CD14-positive monocyte (primary cell): ENCODE results near the gene ZNF57. TPM values are rescaled to one million over a fixed set of nuclear protein-coding genes. Genes with fewer than 3 reads are reported as not detected.

Source experiments
- DNase-seq, 3 donors: peaks; one replicate each; pipeline ENCODE4 v3.0.0-alpha.2; 2011 to 2022
- H2AFZ ChIP-seq: 2 replicates; pipeline ENCODE4 v1.6.0; 2012; ENCODE audit warnings: mild to moderate bottlenecking, low read depth, low read length, inconsistent platforms; ENCODE audit not compliant: insufficient read depth, poor library complexity, severe bottlenecking
- H3K27ac ChIP-seq, 2 donors: 1 replicate in 1 of 2; 2 replicates in 1 of 2; pipeline ENCODE4 v1.5.1; 2012 to 2013; ENCODE audit warnings: low read length in 2 of 2, control low read depth in 1 of 2, inconsistent platforms in 1 of 2, low read depth in 1 of 2, mild to moderate bottlenecking in 1 of 2
- H3K27me3 ChIP-seq, 2 donors: one replicate each; pipeline versions ENCODE4 v1.6.0 to v1.6.1; 2011 to 2013; ENCODE audit warnings: low read length in 2 of 2; ENCODE audit not compliant: control insufficient read depth in 2 of 2, insufficient read depth in 2 of 2
- H3K36me3 ChIP-seq, 2 donors: replicated peaks in 1 of 2; 1 replicate in 1 of 2; 2 replicates in 1 of 2; pipeline versions ENCODE4 v1.5.1 to v1.6.1; 2012 to 2013; ENCODE audit warnings: low read length in 2 of 2, control low read depth in 1 of 2, inconsistent platforms in 1 of 2, mild to moderate bottlenecking in 1 of 2; ENCODE audit not compliant: insufficient read depth in 2 of 2, control insufficient read depth in 1 of 2
- H3K4me1 ChIP-seq, 2 donors: 1 replicate in 1 of 2; 2 replicates in 1 of 2; pipeline versions ENCODE4 v1.5.1 to v1.6.1; 2012 to 2013; ENCODE audit warnings: low read length in 2 of 2, control low read depth in 1 of 2, inconsistent platforms in 1 of 2, mild to moderate bottlenecking in 1 of 2, moderate library complexity in 1 of 2; ENCODE audit not compliant: insufficient read depth in 2 of 2, control insufficient read depth in 1 of 2
- H3K4me2 ChIP-seq: replicated peaks from 2 replicates; pipeline ENCODE3; 2012; ENCODE audit warnings: low read length, moderate library complexity, mild to moderate bottlenecking; ENCODE audit not compliant: poor library complexity, severe bottlenecking; ENCODE audit errors: extremely low read depth
- H3K4me3 ChIP-seq, 3 experiments: fragments of 200-600 bp in 1 of 3; sonication (generic) in 1 of 3; replicated peaks in 1 of 3; 1 replicate in 2 of 3; 2 replicates in 1 of 3; pipeline ENCODE4 v1.5.1; 2011 to 2013; ENCODE audit warnings: low read length in 3 of 3, mild to moderate bottlenecking in 3 of 3, control low read depth in 2 of 3, low read depth in 2 of 3, inconsistent platforms in 1 of 3, moderate library complexity in 1 of 3
- H3K79me2 ChIP-seq: 2 replicates; pipeline ENCODE4 v1.6.0; 2012; ENCODE audit warnings: mild to moderate bottlenecking, control low read depth, inconsistent platforms, low read length, moderate library complexity; ENCODE audit not compliant: insufficient read depth
- H3K9ac ChIP-seq: 2 replicates; pipeline ENCODE4 v1.6.0; 2017; ENCODE audit warnings: low read length, mild to moderate bottlenecking; ENCODE audit not compliant: insufficient read depth, poor library complexity, severe bottlenecking
- H3K9me3 ChIP-seq, 2 donors: replicated peaks in 1 of 2; 1 replicate in 1 of 2; 2 replicates in 1 of 2; pipeline versions ENCODE4 v1.5.1 to v1.6.1; 2012 to 2013; ENCODE audit warnings: low read length in 2 of 2, control low read depth in 1 of 2; ENCODE audit not compliant: control insufficient read depth in 1 of 2, insufficient read depth in 1 of 2
- H4K20me1 ChIP-seq: 2 replicates; pipeline ENCODE4 v1.6.0; 2012; ENCODE audit warnings: mild to moderate bottlenecking, low read length, control low read depth, moderate library complexity; ENCODE audit not compliant: insufficient read depth
- H3K27ac Mint-ChIP-seq, 7 donors: one replicate each; pipeline ENCODE4 v1.8.0; 2020; ENCODE audit warnings: mild to moderate bottlenecking in 7 of 7, mixed read lengths in 7 of 7, moderate library complexity in 6 of 7, inconsistent platforms in 2 of 7
- H3K27me3 Mint-ChIP-seq, 3 donors: one replicate each; pipeline ENCODE4 v1.8.0; 2021 to 2022; ENCODE audit warnings: low read depth in 3 of 3, mild to moderate bottlenecking in 3 of 3, mixed read lengths in 3 of 3, moderate library complexity in 3 of 3, inconsistent platforms in 1 of 3
- H3K36me3 Mint-ChIP-seq, 2 donors: one replicate each; pipeline ENCODE4 v1.8.0; 2020; ENCODE audit warnings: mixed read lengths in 2 of 2, inconsistent platforms in 1 of 2, mild to moderate bottlenecking in 1 of 2
- H3K4me1 Mint-ChIP-seq: one replicate; pipeline ENCODE4 v1.8.0; 2020; ENCODE audit warnings: mild to moderate bottlenecking, mixed read lengths
- H3K4me3 Mint-ChIP-seq, 2 donors: one replicate each; pipeline ENCODE4 v1.8.0; 2020; ENCODE audit warnings: mild to moderate bottlenecking in 2 of 2, mixed read lengths in 2 of 2, moderate library complexity in 1 of 2
- H3K9me3 Mint-ChIP-seq, 7 donors: one replicate each; pipeline ENCODE4 v1.8.0; 2020 to 2022; ENCODE audit warnings: mixed read lengths in 7 of 7, mild to moderate bottlenecking in 6 of 7, moderate library complexity in 6 of 7, inconsistent platforms in 2 of 7
- CTCF ChIP-seq: fragments of 200-600 bp; IDR thresholded peaks from one replicate; pipeline ENCODE4 v1.8.0; 2022; ENCODE audit warnings: antibody characterized with exemption, mild to moderate bottlenecking
- WGBS: methylation state at CpG from one replicate; pipeline ENCODE4 v1.1.5; 2013; ENCODE audit warnings: missing lambda C conversion rate; ENCODE audit not compliant: insufficient coverage; 5-methylcytosine and 5-hydroxymethylcytosine counted together
- intact Hi-C, 2 donors: fragments of 100-400 bp; cut with micrococcal nuclease; formaldehyde crosslinking; loops; one replicate each; pipeline versions ENCODE4 v1.15.0 to v1.15.1; 2023
- polyA plus RNA-seq, 3 donors: library from polyadenylated mRNA; depleted of rRNA in 1 of 3; unstranded in 2 of 3; stranded (reverse) in 1 of 3; fragments of 300-500 nt in 2 of 3; fragments of >200 nt in 1 of 3; fragmentation: Illumina TruSeq in 2 of 3; gene quantifications; 1 replicate in 2 of 3; 2 replicates in 1 of 3; pipeline ENCODE4 v1.2.3, GENCODE V29; 2012 to 2021

The ZNF57 gene
- polyA plus RNA-seq, 3 donors, result 1.4 to 2.1 (median 1.9) TPM

GRCh38 chr19:2853015-2853606 lies 47.6 kb upstream of the ZNF57 start:
- DNase-seq, result no peak
- peaks cover 11% of the 10 kb centered on the region for H3K4me1 Mint-ChIP-seq
- Histone ChIP-seq H2AFZ (no peak overlapping the region), H3K9ac (no peak overlapping the region), H3K4me3 (peak overlapping the region in 1 of 3 experiments; percentile 43), H3K9me3 (peaks cover 69 to 94% of the 10 kb centered on the region in 2 donors), H3K79me2 (peaks cover 7% of the 10 kb centered on the region), H3K36me3 (peaks cover 34 to 49% of the 10 kb centered on the region in 2 donors), H3K27me3 (no peaks in the 10 kb centered on the region), H3K4me1 (peaks cover 9% of the 10 kb centered on the region in 2 donors), H3K4me2 (no peak overlapping the region), H3K27ac (no peak overlapping the region), H4K20me1 (no peaks in the 10 kb centered on the region)
- TF ChIP-seq CTCF, result no peak
- no peak overlapping the region for H3K4me3 Mint-ChIP-seq
- H3K27ac Mint-ChIP-seq, result no peak overlapping the region
- H3K27me3 Mint-ChIP-seq, result peaks cover 0 to 2% (median 0%) of the 10 kb centered on the region in 3 donors
- intact Hi-C loops, result no loop called here
- H3K36me3 Mint-ChIP-seq, result peaks cover 38 to 60% of the 10 kb centered on the region in 2 donors
- H3K9me3 Mint-ChIP-seq, result peaks cover 61 to 97% (median 90%) of the 10 kb centered on the region in 7 donors
- WGBS, result 100% methylated on average over 5 of the region's 11 CpGs

- no peak for TF ChIP-seq CTCF
- peaks cover 36 to 51% of the 10 kb centered on the region in 2 donors for H3K36me3 Mint-ChIP-seq
- Histone ChIP-seq H3K4me1 (peaks cover 7% of the 10 kb centered on the region in 2 donors), H3K4me3 (no peak overlapping the region), H3K79me2 (no peaks in the 10 kb centered on the region), H3K4me2 (no peak overlapping the region), H3K9ac (no peak overlapping the region), H2AFZ (no peak overlapping the region), H4K20me1 (no peaks in the 10 kb centered on the region), H3K9me3 (peaks cover 73 to 99% of the 10 kb centered on the region in 2 donors), H3K27me3 (no peaks in the 10 kb centered on the region), H3K36me3 (peaks cover 34 to 49% of the 10 kb centered on the region in 2 donors), H3K27ac (no peak overlapping the region)
- H3K27me3 Mint-ChIP-seq, result peaks cover 0 to 4% (median 0%) of the 10 kb centered on the region in 3 donors
- no peak for DNase-seq
- H3K27ac Mint-ChIP-seq, result no peak overlapping the region
- H3K4me1 Mint-ChIP-seq, result peaks cover 8% of the 10 kb centered on the region
- H3K4me3 Mint-ChIP-seq, result no peak overlapping the region
- no CpG with 5 or more reads among the region's 3 CpGs for WGBS
- intact Hi-C loops, result no loop called here
- H3K9me3 Mint-ChIP-seq, result peaks cover 73 to 98% (median 93%) of the 10 kb centered on the region in 7 donors
These were observed 45.9 kb upstream of the ZNF57 start for GRCh38 chr19:2854849-2855248.
